Measurements from ENCODE around the gene KDM6B.
"Not testable (repeated sequence)": the region's sequence is repeated elsewhere in the genome, so short reads cannot be mapped to it uniquely, and the experiment has no call there.

KDM6B gene

DNA sequence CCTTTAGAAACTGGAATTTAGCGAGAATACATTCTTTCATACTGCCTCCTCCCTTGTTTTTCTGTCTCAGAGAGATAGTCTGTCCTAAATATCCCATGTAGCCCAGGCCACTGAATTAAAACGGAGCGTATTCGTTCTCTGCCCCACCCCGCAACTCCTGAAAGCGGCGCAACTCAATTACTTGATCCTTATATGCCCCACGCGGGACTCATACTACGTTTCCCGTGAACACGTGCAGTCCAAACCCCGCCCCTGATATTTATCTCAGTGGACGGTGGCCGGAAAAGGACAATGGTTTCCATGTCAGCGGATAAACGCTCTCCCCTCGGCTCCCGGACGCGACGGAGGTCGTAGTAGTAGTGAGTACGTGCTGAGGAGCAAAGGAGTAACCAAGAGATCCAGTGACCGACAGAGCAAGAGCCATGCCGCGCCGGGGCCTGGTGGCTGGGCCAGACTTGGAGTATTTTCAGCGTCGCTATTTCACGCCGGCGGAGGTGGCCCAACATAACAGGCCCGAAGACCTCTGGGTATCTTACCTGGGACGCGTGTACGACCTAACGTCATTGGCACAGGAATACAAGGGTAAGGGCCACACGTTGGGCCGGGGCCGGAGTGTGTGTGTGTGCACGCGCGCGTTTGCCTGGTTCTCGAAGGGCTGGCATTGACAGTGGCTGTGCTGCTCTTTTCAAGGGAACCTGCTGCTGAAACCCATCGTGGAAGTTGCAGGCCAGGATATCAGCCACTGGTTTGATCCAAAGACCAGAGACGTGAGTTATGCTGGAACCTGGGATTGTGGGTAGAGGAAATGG lies 23.9 kb downstream of the KDM6B start, which contains the start of gene CYB5D1:
CYB5D1 (plus strand) TSS at position 291 of the 809 bp plus-strand sequence; CDS start at position 423, 132 bp downstream.
- DNase-seq (ENCODE audit: low read depth, low spot score) = peak; percentile 92
- H3K4me3 ChIP-seq (ENCODE audit: low read length) = peak within 1 kb of the TSS; percentile 93

DNA sequence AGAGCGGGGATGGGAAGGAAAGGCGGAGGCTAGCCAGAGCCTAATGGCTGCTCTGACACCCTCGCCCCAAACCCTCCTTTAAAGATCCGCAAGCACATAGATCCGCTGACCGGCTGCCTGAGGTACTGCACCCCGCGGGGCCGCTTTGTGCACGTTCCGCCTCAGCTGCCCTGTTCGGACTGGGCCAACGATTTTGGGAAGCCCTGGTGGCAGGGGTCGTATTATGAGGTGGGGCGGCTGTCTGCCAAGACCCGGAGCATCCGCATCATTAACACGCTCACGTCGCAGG lies 24.4 kb downstream of the KDM6B start:
- DNase-seq (ENCODE audit: low read depth, low spot score) = no peak
- H3K4me3 ChIP-seq (ENCODE audit: low read length) = peak overlapping the region; percentile 93

GRCh38 chr17:7859028-7859427 lies 25.0 kb downstream of the KDM6B start:
- peak overlapping the region; percentile 93; the same call in 1 of the 2 replicates for H3K4me3 ChIP-seq (ENCODE audit: low read length)
- DNase-seq (ENCODE audit: low read depth, low spot score) = no peak

DNA sequence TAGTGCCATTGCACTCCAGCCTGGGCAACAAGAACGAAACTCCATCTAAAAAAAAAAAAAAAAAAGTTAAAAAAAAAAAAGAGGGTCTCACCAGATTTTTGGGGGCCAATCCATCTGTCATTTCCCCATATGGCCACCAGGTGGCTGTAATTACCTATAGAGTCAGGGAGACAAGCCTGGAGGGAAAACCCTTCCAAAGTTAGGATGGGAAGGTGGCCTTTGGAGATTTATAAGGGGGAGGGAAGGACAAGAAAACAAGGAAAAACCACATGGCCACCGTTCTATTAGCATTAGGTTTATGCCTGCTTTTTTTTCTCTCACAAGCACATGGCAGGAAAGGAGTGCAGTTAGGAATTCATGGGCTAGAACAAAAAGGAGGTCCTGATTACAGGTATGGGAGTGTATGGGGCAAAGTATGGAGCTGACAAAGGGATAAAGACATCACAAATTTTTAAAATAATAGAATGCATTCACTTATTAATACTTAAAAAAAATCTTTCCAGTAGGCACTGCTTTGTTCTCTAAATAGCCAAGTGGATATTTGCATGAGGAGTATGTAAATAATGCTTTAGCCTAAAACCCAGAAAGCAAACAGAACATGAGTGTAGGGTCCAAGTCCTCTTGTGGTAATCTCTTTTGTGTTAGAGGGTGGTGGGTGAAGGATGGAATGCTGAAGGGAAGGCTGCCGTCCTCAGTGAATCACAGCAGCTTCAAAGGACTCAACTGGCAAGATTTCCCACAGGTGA lies 28.8 kb downstream of the KDM6B start:
- no peak for DNase-seq (ENCODE audit: low read depth, low spot score)
- no peak overlapping the region for H3K4me3 ChIP-seq (ENCODE audit: low read length)

- H3K4me3 ChIP-seq (ENCODE audit: low read length) = not testable (repeated sequence)
Observed at GRCh38 chr17:7864384-7864783, 30.4 kb downstream of the KDM6B start.

GRCh38 chr17:7864995-7865650 lies 31.1 kb downstream of the KDM6B start:
- H3K4me3 ChIP-seq (ENCODE audit: low read length) = no peak overlapping the region
- DNase-seq (ENCODE audit: low read depth, low spot score) = no peak

More at GRCh38 chr17:7864384-7864783, 30.4 kb downstream of the KDM6B start:
- not testable (repeated sequence) for DNase-seq (ENCODE audit: low read depth, low spot score)

DNA sequence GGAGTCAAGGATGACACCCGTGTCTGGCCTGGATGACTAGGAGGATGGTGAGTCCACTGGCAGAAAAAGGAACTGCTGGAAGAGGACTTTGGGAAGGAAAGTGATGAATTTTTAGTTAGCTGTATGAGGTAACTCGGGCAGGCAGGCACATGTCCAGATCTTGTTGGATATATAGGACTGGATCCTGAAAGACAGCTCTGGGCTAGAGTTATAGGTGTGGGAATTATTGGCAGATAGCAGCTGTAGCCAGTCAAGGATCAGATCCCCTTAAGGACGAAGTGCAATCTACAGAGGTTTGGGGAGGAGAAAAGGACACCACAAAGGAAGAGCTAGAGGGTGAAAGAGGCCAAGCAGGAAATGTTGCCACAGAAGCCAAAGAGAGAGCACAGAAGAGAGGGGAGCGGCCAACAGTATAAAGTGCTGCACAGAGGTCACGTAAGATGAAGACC lies 33.9 kb downstream of the KDM6B start:
- H3K4me3 ChIP-seq (ENCODE audit: low read length) = no peak overlapping the region
- no peak for DNase-seq (ENCODE audit: low read depth, low spot score)

DNA sequence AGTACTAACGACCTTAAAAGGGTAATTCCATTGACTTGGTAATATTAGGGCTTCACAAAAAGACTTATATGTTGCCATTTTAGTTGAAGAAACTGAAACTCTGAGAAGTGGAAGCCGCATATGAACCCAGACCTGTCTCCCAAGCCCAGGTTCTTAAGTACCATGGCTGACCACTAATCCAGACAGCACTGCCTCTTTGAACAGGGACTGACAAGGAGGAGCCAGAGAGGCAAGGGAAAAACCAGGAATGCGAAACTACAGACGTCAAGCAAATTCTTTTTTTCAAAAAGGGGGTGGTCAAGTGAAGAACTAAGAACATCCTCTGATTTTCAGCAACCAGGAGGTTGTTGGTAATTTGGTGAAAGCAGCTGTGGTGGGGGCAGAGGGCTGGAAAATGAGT lies 39.0 kb downstream of the KDM6B start:
- no peak for DNase-seq (ENCODE audit: low read depth, low spot score)
- H3K4me3 ChIP-seq (ENCODE audit: low read length) = no peak overlapping the region

DNA sequence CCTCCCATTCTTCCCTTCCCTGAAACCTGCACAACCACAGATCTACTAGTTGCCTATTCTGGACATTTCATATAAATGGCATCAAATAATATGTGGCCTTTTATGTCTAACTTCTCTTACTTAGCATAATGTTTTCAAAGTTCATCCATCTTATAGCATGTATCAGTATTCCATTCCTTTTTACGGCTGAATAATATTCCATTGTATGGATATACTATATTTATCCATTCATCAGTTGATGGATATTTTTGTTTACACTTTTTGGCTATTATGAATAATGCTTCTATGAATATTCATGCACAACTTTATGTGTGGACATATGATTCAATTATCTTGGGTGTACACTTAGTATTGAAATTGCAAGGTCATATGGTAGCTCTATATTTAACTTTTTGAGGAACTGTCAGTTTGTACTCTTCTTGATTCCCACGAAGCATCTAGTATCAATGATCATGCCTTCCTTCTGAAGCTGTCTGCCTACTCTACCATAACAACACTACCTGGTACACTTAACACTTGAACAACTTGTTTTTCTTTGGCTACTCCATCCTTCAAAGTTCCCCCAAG lies 41.9 kb downstream of the KDM6B start:
- no peak overlapping the region for H3K4me3 ChIP-seq (ENCODE audit: low read length)
- DNase-seq (ENCODE audit: low read depth, low spot score) = no peak

DNA sequence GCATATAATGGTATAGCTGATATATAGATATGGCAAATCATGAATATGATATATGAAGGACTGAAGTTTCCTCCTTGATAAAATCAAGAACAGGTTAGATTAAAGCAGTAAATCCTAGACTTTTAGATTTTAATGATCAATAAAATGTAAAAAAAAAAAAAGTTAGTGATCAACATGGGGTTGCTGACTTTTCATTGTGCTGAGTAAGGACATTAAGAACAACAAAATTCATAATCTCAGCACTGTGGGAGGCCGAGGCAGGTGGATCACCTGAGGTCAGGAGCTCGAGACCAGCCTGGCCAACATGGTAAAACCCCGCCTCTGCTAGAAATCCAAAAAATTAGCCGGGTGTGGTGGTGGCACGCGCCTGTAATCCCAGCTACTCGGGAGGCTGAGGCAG lies 44.2 kb downstream of the KDM6B start:
- no peak overlapping the region for H3K4me3 ChIP-seq (ENCODE audit: low read length)
- DNase-seq (ENCODE audit: low read depth, low spot score) = no peak

- no peak for DNase-seq (ENCODE audit: low read depth, low spot score)
- H3K4me3 ChIP-seq (ENCODE audit: low read length) = no peak overlapping the region
Observed at GRCh38 chr17:7880076-7880868, 46.3 kb downstream of the KDM6B start.

- H3K4me3 ChIP-seq (ENCODE audit: low read length) = no peak overlapping the region
- no peak for DNase-seq (ENCODE audit: low read depth, low spot score)
Observed at GRCh38 chr17:7881276-7882054, 47.4 kb downstream of the KDM6B start.

GRCh38 chr17:7882068-7882467 lies 48.1 kb downstream of the KDM6B start:
- H3K4me3 ChIP-seq (ENCODE audit: low read length) = no peak overlapping the region
- no peak for DNase-seq (ENCODE audit: low read depth, low spot score)

- DNase-seq (ENCODE audit: low read depth, low spot score) = no peak
- no peak overlapping the region for H3K4me3 ChIP-seq (ENCODE audit: low read length)
Observed at GRCh38 chr17:7882629-7883028, 48.6 kb downstream of the KDM6B start.

All from Jurkat, Clone E6-1 (cell line).